Hair follicle dermal papilla cell (primary cell): ENCODE measurements around the gene ABCC10. TPM values are rescaled to one million over a fixed set of nuclear protein-coding genes. Genes with fewer than 3 reads are reported as not detected.

Source experiments
- small RNA-seq: library from RNA; depleted of rRNA; stranded (forward); fragments of <200 nt; gene quantifications from one replicate; pipeline ENCODE3, GENCODE V24; 2012
- total RNA-seq: library from RNA; depleted of rRNA; stranded (reverse); fragments of >200 nt; gene quantifications from 2 replicates; pipeline ENCODE4 v1.2.3, GENCODE V29; 2012

The ABCC10 gene, protein sequence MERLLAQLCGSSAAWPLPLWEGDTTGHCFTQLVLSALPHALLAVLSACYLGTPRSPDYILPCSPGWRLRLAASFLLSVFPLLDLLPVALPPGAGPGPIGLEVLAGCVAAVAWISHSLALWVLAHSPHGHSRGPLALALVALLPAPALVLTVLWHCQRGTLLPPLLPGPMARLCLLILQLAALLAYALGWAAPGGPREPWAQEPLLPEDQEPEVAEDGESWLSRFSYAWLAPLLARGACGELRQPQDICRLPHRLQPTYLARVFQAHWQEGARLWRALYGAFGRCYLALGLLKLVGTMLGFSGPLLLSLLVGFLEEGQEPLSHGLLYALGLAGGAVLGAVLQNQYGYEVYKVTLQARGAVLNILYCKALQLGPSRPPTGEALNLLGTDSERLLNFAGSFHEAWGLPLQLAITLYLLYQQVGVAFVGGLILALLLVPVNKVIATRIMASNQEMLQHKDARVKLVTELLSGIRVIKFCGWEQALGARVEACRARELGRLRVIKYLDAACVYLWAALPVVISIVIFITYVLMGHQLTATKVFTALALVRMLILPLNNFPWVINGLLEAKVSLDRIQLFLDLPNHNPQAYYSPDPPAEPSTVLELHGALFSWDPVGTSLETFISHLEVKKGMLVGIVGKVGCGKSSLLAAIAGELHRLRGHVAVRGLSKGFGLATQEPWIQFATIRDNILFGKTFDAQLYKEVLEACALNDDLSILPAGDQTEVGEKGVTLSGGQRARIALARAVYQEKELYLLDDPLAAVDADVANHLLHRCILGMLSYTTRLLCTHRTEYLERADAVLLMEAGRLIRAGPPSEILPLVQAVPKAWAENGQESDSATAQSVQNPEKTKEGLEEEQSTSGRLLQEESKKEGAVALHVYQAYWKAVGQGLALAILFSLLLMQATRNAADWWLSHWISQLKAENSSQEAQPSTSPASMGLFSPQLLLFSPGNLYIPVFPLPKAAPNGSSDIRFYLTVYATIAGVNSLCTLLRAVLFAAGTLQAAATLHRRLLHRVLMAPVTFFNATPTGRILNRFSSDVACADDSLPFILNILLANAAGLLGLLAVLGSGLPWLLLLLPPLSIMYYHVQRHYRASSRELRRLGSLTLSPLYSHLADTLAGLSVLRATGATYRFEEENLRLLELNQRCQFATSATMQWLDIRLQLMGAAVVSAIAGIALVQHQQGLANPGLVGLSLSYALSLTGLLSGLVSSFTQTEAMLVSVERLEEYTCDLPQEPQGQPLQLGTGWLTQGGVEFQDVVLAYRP (N-terminal part only)
- total RNA-seq, result 22.2 and 23.2 TPM in 2 replicates

DNA sequence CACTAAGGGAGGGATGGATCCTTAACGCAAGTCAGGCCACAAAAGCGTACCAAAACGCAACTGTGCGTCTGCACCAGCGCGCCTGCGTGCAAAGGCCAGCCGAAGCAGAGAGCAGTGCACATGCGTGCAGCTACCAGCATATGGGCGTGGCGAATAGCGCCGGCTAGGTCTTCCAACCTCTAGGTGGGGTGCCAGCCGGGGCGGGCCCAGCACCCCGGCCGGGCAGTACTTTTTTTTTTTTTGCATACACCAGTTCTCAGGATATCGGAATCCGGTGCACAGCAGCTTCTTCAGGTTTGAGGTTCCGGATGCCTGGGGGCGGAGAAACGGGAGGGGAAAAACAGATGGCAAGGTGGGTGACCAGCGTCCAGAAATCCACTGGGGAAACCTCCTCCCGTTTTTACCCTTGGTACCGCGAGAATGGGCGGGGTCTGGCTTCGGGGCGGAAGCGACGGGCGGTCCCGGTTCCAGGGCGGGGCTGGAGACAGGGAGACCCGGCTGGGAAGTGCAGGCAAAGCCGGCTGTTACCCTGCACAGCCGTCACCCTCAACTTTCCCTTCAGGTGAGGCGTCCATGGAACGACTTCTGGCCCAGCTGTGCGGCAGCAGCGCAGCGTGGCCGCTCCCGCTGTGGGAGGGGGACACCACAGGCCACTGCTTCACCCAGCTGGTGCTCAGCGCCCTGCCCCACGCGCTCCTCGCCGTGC is at the start of gene ABCC10:
TSS of gene ABCC10 (plus strand) at position 136 of the 706 bp plus-strand sequence. CDS start at position 574, 438 bp downstream.

DNA sequence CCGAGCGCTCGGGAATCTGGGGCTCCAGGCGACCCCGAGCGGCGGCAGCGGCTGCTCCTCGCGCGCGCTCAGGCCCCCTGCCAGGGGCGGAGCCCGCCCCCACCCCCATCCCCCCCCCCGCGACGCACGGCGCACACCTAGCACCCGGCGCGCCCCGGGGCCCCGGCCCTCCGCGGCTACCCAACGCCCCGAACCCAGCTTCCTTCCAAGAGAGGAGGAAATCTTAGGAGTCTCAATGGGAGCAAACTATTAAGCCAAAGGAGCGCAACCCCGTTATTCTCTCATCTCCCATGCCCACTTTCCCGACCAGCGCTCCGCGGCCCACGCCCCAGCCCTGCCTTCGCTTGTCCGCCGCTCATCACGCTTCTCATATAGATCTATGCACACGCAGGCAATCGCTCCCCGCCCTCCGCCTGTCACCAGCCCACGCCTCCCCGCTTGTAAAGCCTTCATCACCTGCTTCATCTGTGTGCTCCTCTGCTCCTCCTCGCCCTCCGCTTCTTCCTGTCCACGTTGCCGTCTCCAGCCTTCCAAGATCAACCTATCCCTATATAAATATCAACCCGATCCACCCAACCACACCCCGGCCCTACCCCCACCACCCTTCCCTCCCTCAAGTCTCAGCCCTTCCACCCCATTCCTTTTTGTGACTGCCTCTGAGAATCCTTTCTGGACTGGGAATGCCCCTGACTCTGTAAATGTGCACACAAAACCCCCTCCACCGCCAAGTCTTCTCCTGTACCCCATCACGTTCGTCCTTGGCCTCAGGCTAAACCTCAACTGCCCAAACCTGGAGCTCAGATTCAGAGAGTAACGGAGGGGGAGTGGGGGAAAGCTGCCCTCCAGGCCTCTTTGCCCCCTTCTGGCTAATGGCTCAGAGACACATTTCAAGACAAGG is 28.4 kb downstream of the ABCC10 start, which contains the start of gene DLK2:
TSS of gene DLK2 (minus strand) at position 18 of the 898 bp plus-strand sequence. CDS start 723 bp downstream, outside the sequence.

DNA sequence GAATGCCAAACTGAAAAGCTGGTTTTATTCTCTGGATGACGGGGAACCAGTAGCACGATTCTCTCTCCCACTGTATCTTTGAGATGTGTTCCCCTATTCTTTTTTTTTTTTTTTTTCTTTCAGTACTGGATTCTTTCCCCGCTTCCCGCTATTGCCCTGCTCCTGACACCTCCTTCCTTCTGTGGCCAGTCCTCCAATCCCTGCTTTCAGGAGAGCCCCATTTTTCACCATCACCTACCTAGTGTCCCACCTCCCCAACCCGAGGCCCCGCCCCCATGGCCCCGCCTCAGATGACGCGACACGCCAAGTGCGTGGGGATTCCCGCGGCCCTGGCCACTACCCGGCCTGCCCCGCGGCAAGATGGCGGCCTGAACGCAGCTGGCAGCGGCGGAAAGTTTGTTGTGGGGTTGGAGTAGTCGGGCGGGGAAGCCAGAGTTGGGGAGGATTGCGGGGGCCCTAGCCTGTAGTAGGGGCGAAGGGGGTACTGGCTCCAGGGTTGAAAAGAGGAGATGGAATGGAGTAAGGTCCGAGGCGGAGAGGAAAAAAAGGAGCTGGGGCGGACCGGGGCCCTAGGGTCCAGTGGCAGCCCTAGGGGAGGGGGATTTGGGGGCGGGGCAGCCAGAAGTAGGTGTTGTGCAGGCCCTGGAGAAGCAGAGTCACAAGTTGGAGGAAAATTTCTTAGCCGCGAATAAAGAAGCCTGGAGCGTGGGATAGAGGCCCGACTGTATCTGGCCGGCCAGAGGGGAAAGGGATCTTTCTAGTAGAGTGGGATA is 50.1 kb downstream of the ABCC10 start, which contains the start of gene TJAP1:
TSS of gene TJAP1 (plus strand) at position 336 of the 773 bp plus-strand sequence. CDS start 21,432 bp downstream, outside the sequence.

Small RNA genes within 50 kb of the gene (small RNA-seq; reads per million reads assigned to genes)
- gene MIR6780B (not detected), gene RNU6-1113P (not detected)

Other genes starting within 250 kb of the ABCC10 start
- 21.9 and 32.8 TPM in 2 replicates for gene CUL9, start 245.3 kb upstream of the ABCC10 start, total RNA-seq
- gene DNPH1, start 198.1 kb upstream of the ABCC10 start, total RNA-seq, result 31.8 and 43.1 TPM in 2 replicates
- under 0.01 TPM in 1 of 2 replicates, not detected in the other for gene TTBK1, start 184.1 kb upstream of the ABCC10 start, total RNA-seq
- gene SLC22A7, start 129.3 kb upstream of the ABCC10 start, total RNA-seq, result not detected in 2 replicates
- gene CRIP3, start 118.7 kb upstream of the ABCC10 start, total RNA-seq, result not detected in 2 replicates
- 16.4 and 17.4 TPM in 2 replicates for gene ZNF318, start 57.9 kb upstream of the ABCC10 start, total RNA-seq
- gene DLK2, start 28.0 kb downstream of the ABCC10 start, total RNA-seq, result 0.16 TPM in 1 of 2 replicates, not detected in the other
- gene TJAP1, start 50.0 kb downstream of the ABCC10 start, total RNA-seq, result 18.8 and 20.0 TPM in 2 replicates
- gene LRRC73, start 82.8 kb downstream of the ABCC10 start, total RNA-seq, result 0.16 and 0.61 TPM in 2 replicates
- gene YIPF3, start 89.4 kb downstream of the ABCC10 start, total RNA-seq, result 102 and 128 TPM in 2 replicates
- 24.8 and 26.9 TPM in 2 replicates for gene POLR1C, start 89.5 kb downstream of the ABCC10 start, total RNA-seq
- gene XPO5, start 148.5 kb downstream of the ABCC10 start, total RNA-seq, result 24.8 and 39.3 TPM in 2 replicates
- 30.7 and 32.8 TPM in 2 replicates for gene POLH, start 148.6 kb downstream of the ABCC10 start, total RNA-seq
- gene GTPBP2, start 201.7 kb downstream of the ABCC10 start, total RNA-seq, result 55.0 and 66.4 TPM in 2 replicates
- 20.6 and 26.9 TPM in 2 replicates for gene MAD2L1BP, start 208.3 kb downstream of the ABCC10 start, total RNA-seq
- 1.3 and 1.6 TPM in 2 replicates for gene RSPH9, start 217.5 kb downstream of the ABCC10 start, total RNA-seq